HG03442 (cell line): Measurements from ENCODE around the gene SERBP1.
"Not testable (repeated sequence)": the region's sequence is repeated elsewhere in the genome, so short reads cannot be mapped to it uniquely, and the experiment has no call there.

ENCODE experiments used
- ATAC-seq: cut with Tn5 transposase; IDR thresholded peaks from one replicate; pipeline ENCODE4 v1.9.1; 2021; ENCODE audit warnings: mild to moderate bottlenecking, moderate library complexity; ENCODE audit not compliant: unreplicated experiment

The SERBP1 gene

GRCh38 chr1:67413101-67413500 is 17.1 kb downstream of the SERBP1 start:
- ATAC-seq: not testable (repeated sequence)

- no peak for ATAC-seq
These were observed 22.1 kb downstream of the SERBP1 start for GRCh38 chr1:67408148-67408547.

GRCh38 chr1:67407498-67407897 is 22.7 kb downstream of the SERBP1 start:
- no peak for ATAC-seq

- ATAC-seq: no peak
These were observed 24.5 kb downstream of the SERBP1 start for GRCh38 chr1:67405473-67406245.

- no peak for ATAC-seq
These were observed 26.0 kb downstream of the SERBP1 start for GRCh38 chr1:67404212-67404620.

GRCh38 chr1:67401443-67401842 is 28.8 kb downstream of the SERBP1 start:
- ATAC-seq: no peak

GRCh38 chr1:67400029-67400786 is 30.0 kb downstream of the SERBP1 start:
- ATAC-seq: not testable (repeated sequence)

- ATAC-seq: no peak
These were observed 30.8 kb downstream of the SERBP1 start for GRCh38 chr1:67399199-67399993.

- ATAC-seq: no peak
These were observed 35.7 kb downstream of the SERBP1 start for GRCh38 chr1:67394548-67394947.

GRCh38 chr1:67393737-67394136 is 36.5 kb downstream of the SERBP1 start:
- no peak for ATAC-seq

GRCh38 chr1:67393240-67393639 is 37.0 kb downstream of the SERBP1 start:
- ATAC-seq: no peak

- no peak for ATAC-seq
These were observed 39.9 kb downstream of the SERBP1 start for GRCh38 chr1:67390041-67390887.

- no peak for ATAC-seq
These were observed 46.1 kb downstream of the SERBP1 start for GRCh38 chr1:67383999-67384638.

GRCh38 chr1:67382292-67382691 is 47.9 kb downstream of the SERBP1 start:
- ATAC-seq: no peak

GRCh38 chr1:67381154-67381553 is 49.0 kb downstream of the SERBP1 start:
- ATAC-seq: no peak

- ATAC-seq: no peak
These were observed 52.9 kb downstream of the SERBP1 start for GRCh38 chr1:67377253-67377652.

- ATAC-seq: no peak
These were observed 53.8 kb downstream of the SERBP1 start for GRCh38 chr1:67376381-67376780.

- no peak for ATAC-seq
These were observed 57.3 kb downstream of the SERBP1 start for GRCh38 chr1:67372898-67373297.

GRCh38 chr1:67372136-67372535 is 58.1 kb downstream of the SERBP1 start:
- ATAC-seq: no peak

- ATAC-seq: no peak
These were observed 58.5 kb downstream of the SERBP1 start for GRCh38 chr1:67371681-67372080.
